Measurements from ENCODE around the gene ORM1.

ORM1 gene

DNA sequence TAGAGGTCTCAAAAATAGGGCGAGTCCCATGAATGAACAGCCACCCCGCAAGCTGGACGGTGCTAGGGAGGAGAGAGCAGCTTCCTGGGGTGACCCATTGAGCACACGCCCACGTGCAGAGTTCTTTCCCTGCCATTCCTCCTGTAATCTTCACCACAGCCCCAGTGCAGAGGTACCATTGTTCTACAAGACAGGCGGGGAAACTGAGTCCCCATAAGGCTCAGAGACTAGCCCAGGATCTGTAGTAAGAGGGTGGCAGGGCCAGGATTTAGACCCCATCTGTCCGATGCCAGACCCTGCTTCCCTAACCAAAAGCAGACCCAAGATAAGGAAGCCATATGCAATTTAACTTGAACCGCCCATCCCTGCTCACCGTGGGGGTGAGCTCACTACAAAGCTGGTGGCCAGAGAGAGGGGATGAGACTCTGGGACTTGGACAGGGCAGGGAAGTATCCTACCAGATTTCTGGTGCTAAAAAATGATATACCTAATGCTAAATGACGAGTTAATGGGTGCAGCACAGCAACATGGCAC, 36.7 kb upstream of the ORM1 start:
- intact Hi-C loops (cut with DNase I) = no loop called here
- peak in 4 of 10 donors; percentile 2 to 62 (median 26) for DNase-seq

DNA sequence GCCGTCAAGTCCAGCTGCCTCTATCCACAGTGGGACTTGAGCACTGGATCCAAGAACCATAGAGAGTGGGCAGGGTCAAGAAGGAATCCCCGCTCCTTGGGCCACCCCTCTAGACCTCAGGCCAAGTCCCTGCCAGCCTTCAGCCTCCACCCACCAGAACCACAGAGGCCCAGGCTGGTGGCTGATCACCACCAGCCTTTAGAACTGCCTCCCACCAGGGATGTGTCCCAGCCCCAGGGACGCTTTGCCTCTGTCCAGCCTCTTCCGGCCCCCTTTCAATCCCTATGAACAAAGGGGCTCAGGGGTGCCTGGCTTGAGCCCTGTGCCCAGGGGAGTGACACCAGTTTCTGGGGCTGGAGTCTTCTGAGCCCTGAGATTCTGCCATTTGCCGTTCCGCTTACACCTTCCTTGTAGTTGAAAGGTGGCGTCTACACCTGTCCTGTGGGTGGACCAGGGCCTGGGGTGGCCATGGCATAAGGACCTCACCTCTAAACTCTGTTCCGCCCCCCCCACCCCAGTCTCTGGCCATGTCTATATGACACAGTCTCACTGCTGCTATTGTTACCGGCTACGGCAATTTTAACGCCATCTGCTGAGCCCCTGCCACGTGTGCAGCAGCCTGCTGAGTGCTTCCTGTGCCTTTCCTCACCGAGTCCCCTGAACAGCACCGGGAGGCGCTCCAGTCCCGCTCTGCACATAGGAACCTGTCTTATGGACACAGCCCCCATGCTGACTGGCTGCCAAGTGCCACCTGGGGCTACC, 35.7 kb upstream of the ORM1 start:
- DNase-seq = peak in 5 of 10 donors; percentile 7 to 77 (median 52)
- intact Hi-C loops (cut with DNase I) = no loop called here

DNA sequence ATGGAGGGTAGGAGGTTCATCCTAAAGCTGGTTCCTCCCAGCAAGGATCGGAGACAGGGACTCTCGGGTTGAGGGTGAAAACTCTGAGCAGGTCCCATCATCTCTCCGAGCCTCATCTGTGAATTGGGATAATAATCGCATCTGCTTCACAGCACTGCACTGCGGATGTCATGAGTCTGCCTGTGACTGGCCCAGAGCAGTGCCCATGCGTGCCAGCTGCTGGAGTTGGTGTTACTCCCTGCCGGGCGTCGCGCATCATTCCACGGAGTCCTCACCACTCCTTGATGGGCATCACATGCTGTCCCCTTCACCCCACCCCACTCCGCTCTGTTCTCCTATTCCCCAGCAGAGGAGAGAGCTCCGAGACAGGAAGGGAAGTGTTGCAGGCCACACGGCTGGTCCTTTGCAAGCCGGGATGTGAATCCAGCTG, 35.1 kb upstream of the ORM1 start:
- intact Hi-C loops (cut with DNase I) = no loop called here
- DNase-seq = peak in 5 of 10 donors; percentile 5 to 82 (median 51)

DNA sequence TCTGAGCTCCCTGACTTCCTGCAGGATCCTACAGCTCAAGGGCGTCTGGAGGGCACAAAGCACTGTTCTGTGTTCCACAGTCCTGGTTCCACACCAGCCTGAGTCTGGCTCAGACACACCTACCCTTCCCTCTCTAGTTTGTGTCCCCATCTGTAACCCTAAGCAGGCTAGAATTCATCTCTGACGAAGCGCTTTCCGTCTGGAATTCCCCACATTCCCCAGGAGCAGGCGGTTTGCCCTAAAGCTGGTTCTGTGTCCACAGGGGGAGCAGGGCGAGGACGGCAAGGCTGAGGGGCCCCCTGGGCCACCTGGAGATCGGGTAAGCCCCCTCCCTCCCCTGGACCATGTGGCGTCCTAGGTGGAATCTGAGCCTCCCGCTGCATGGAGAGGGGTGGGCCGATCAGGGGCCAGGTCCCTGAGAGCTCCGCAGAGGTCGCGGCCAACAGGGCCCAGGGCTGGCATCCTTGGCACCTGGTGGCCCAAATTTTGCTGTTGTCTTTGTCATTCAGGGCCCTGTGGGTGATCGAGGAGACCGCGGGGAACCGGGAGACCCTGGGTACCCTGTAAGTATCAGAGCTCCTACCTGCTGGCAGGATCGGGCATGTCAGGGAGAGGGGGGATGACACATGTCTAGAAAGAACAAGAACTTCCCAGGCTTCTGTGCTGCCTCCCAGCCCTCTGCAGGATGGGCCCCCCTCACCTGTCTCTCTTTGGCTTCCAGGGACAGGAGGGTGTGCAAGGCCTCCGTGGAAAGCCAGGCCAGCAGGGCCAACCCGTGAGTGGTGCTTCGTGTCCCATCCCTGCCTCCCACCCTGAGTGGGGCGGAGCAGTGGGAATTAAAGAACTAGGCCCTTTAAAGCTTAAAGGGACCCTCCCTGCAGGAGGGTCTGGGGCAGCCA, 34.5 kb upstream of the ORM1 start:
- intact Hi-C loops (cut with DNase I) = no loop called here
- peak in 5 of 10 donors; percentile 5 to 64 (median 39) for DNase-seq

DNA sequence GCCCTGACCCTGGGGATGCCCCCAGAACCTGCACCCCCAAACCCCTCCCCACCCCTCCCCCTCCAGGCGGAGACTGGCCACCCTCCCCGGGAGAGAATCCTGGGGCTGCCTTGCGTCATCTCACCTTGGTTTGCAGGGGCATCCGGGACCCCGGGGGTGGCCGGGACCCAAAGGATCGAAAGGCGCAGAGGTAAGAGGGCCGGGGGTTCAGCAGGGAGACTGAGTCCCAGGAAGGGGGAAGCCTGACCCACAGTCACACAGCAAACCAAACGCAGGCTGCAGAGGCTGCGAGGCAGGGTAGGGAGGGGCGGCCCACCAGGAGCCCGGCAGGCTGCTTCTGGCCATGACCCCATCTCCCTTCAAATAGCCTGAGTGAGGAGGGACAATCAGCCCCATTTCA, 33.8 kb upstream of the ORM1 start:
- DNase-seq = peak in 5 of 10 donors; percentile 5 to 62 (median 53)
- intact Hi-C loops (cut with DNase I) = no loop called here

DNA sequence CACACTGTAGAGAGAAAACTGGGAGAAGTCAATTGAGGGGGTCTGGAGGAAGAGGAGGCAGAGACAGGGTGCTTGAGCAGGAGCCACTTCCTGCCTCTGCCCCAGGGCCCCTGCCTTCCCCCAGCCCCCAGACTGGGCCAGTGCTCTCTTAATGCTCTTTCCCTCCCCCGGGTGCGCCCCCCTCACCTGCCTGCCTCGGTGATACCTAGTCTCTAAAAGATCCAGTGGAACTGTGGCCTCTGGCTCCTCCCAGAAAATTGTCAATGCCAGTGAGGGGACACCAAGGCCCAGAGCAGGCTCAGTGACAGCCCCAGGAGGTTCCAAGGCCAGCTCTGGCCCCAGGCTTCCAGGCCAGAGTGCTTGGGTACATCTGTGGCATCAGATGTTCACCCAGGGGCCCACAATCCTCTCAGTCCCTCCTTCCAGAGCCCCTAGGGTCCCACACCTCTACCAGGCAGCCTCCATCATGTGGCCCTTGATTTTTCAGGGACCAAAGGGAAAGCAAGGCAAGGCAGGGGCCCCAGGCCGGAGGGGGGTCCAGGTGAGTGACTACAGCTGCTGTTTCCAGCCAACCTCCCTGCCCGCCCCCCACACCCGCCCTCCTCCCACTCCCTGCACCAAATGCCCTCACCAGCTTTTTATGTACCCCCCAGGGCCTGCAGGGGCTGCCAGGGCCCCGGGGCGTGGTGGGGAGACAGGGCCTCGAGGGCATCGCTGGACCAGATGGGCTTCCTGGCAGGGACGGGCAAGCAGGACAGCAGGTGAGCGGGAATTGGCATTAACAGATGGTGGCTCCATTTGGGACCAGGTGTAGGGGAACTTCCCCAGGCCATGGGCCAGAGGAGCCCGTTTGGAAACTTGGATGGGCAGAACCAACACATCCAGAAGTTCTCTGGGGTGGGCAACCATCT, 33.1 kb upstream of the ORM1 start:
- peak in 4 of 10 donors; percentile 1 to 72 (median 40) for DNase-seq
- intact Hi-C loops (cut with DNase I) = loop anchor here (2.0 kb wide), 1 partner anchor 181 kb away; no protein-coding TSS in a partner anchor

DNA sequence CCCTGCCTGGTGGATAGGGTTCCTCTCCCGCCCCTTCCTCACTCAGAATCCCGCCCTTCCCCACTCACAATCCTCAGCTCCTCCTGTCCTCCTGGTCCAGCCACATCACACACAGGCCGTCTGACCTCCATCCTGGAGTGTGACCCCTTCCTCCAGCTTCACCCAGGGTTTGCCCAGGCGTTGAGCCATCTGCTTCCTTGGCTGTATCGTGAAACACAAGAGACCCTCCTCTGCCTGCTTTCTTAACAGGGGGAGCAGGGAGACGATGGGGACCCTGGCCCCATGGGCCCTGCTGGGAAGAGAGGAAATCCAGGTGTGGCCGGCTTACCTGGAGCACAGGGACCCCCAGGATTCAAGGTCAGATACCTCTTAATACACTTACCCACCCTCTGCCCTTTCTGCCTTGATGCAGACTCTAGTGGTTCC, 32.3 kb upstream of the ORM1 start:
- peak in 4 of 10 donors; percentile 8 to 74 (median 23) for DNase-seq
- intact Hi-C loops (cut with DNase I) = loop anchor here (2.0 kb wide), 1 partner anchor 182 kb away; no protein-coding TSS in a partner anchor

DNA sequence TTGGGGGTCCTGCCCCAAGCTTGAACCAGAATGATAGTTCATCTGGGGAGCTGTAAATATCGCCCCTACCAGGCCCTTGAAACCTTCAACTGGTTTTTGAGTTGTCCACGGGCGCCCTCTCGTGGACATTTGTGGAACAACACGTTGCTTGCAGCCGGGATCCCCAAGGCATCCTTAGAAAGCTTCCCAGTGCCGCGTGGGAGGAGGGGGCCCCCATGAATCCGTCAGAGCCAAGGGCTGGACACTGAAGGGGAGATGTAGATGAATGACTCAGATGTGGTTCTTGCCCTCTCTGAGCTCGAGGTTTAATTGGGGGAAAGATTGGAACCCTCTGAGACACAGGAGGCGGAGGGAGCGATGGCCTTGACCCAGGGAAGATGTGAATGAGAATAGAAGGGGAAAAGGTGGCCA, 31.8 kb upstream of the ORM1 start:
- intact Hi-C loops (cut with DNase I) = loop anchor here (1.0 to 2.0 kb wide), 3 partner anchors 136 to 209 kb away; partner anchors contain the start of gene COL27A1
- DNase-seq = peak; percentile 44 to 96 (median 78)

DNA sequence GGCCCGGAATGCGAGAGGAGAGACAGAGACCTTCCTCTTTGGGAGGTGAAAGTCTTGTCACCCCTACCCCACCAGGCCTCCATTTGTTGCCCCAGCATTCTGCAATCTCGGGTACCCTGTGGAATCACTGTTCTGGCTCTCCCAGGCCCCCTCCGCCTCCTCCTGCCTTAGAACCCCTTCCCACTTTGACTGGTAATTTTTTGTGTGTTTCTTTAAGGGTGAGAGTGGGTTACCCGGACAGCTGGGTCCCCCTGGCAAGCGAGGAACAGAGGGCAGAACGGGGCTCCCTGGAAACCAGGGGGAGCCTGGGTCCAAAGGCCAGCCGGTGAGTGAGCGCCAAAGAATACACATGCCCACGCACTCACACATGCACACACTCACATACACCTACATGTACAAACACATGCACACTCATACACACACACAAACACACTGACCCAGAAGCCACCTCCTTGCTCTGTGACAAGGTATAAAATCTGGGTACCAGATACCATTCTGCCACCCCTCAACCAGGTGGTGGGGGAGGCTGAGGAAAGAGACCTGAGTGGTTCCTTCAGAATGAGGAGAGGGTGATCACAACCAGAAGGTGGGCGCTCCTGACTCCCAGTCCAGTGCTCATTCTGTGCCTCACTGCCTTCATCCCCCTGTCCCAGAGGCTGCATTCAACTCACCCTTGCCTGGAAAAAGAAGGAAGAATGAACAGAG, 30.9 kb upstream of the ORM1 start:
- DNase-seq = peak in 3 of 10 donors; percentile 21 to 37 (median 31)
- intact Hi-C loops (cut with DNase I) = loop anchor here (1.0 to 2.0 kb wide), 3 partner anchors 137 to 210 kb away; partner anchors contain the start of gene COL27A1

DNA sequence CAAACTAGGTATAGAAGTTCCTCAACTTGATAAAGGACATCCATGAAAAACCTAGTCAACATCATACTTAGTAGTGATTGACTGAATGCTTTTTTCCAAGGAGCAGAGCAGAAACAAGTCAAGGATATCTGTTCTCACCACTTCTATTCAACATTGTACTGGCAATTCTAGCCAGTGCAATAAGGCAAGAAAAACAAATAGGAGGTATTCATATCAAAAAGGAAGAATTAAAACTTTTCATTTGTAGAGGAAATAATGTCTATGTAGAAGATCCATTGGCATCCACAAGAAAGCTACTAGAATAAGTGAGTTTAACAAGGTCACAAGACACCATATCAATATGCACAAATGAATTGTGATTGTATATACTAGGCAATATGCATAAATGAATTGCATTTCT, 28.2 kb upstream of the ORM1 start:
- intact Hi-C loops (cut with DNase I) = no loop called here
- DNase-seq = no peak

DNA sequence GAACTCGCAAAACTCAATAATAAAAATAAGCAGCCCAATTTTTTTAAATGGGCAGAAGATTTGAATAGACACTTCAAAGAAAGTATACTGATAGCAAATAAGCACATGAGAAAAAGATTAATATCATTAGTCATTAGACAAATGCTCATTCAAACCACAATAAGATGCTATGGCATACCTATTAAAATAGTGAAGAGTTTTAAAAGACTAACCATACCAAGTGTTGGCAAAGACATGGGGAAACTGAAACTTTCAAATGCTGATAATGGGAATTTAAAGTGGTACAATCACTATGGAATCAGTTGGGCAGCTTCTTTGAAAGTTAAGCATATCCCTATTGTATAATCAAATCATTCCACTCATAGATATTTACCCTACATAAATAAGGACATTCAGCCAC, 26.6 kb upstream of the ORM1 start:
- intact Hi-C loops (cut with DNase I) = no loop called here

DNA sequence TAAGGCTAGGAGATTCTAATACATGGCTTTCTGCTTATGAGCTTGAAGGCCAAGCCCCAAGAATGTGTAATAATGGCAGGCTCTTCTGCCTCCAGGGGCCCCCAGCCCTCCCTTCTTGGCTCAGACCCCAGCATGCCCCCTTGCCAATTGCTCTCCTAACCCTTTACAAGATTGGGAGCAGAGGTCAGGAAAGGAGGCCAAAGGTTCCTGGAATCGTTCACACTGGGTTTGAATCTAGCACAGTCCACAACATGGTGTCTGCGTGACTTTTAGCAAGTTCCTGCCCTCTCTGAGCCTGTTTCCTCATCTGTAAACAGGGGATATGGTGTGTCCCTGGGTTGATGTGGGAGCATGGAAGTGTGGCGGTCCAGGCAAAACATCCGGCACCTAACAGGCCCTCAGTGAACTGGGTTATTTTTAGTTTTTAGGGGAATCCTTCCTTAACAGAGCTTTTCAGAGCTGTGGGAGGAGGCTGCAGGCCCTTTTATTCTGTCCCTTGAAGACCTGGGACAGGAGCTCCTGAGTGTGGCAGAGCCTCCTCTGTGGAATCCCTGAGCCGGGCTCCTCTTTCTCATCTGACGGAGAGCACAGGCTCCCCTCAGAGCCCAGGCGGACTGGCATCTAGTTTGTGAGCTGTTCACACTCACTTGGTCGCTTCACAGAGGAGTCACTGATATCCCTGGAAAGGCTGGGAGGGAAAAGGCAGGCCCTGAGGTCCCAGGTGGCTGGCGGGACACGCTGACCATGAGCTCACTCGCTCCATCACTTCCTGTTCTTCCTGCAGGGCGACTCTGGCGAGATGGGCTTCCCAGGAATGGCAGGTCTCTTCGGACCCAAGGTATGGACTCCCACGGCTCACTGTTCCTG, 23.4 kb upstream of the ORM1 start:
- intact Hi-C loops (cut with DNase I) = loop anchor here (5.0 kb wide), 1 partner anchor 492 kb away; no protein-coding TSS in a partner anchor
- peak in 2 of 10 donors; percentile 26 to 42 for DNase-seq

More for the DNA sequence above, 26.6 kb upstream of the ORM1 start:
- DNase-seq = no peak

DNA sequence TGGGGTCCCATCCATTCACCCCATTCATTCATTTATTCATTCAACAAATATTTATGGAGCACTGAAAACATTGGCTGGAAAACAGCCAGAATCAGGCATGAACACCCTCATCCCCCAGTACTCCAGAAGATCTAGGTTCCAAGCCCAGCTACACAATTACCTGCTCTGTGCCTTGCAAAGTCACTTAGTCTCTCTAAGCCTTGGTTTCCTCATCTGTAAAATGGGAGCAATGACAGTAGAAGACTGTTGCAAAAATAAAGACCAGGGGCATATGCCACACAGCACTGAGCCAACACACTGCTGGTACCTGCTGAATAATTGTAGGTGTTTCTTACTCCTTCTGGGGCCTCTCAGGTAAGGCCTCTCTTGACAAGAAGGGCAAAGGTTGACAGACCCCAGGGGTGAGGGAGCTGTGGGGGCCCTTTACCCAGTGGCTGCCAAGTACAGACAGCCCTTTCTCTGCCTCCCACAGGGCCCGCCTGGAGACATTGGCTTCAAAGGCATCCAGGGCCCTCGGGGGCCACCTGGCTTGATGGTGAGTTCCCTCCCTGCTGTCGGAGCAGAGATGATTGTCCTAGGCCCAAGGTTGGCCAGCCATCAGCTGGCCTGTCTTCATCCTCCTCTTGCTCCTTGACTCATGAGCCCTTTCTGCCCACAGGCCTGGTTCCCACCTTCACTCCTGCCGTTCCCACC, 22.6 kb upstream of the ORM1 start:
- peak in 2 of 10 donors; percentile 49 to 80 for DNase-seq
- intact Hi-C loops (cut with DNase I) = loop anchor here (5.0 kb wide), 1 partner anchor 493 kb away; no protein-coding TSS in a partner anchor

DNA sequence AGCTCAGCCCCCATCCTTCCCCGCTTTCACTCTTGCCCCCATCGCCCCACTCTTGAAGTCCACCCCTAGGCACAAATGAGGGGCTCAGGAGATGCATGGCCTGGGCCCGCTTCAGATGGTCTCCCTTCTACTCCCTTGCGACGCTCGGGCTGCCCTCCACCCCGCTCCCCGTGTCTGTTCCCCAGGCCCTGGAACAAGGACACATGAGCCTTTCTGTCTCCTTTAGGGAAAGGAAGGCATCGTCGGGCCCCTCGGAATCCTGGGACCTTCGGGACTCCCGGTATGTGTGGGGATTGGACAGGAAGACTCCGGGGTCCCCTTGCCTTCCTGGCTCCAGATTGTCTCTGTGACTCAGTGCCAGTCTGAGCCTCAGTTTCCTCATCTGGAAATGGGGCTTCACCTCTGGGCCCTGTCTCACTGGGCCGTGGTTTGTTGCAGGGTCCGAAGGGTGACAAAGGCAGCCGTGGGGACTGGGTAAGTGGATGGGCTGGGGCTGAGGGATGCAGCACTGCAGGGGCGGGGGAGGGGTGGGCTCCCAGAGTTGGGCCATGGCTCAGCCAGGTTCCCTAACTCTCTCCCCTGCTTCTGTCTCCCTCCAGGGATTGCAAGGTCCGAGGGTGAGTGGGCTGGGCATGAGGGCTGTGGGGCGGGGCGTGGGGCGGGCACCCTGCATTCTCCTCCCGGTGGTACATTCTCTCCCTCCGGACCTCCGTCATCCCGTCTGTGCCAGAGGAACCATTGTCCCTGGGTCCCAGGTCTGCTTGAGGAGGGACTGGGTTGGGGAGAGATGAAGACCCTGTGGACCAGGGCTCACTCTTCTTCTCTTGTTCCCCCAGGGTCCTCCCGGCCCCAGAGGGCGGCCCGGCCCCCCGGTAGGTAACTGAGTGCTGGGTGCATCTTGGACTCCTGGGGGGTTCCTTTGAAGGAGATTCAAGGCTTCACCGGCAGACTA, 21.8 kb upstream of the ORM1 start:
- DNase-seq = peak in 2 of 10 donors; percentile 40 to 49
- intact Hi-C loops (cut with DNase I) = loop anchor here (5.0 kb wide), 1 partner anchor 494 kb away; no protein-coding TSS in a partner anchor

DNA sequence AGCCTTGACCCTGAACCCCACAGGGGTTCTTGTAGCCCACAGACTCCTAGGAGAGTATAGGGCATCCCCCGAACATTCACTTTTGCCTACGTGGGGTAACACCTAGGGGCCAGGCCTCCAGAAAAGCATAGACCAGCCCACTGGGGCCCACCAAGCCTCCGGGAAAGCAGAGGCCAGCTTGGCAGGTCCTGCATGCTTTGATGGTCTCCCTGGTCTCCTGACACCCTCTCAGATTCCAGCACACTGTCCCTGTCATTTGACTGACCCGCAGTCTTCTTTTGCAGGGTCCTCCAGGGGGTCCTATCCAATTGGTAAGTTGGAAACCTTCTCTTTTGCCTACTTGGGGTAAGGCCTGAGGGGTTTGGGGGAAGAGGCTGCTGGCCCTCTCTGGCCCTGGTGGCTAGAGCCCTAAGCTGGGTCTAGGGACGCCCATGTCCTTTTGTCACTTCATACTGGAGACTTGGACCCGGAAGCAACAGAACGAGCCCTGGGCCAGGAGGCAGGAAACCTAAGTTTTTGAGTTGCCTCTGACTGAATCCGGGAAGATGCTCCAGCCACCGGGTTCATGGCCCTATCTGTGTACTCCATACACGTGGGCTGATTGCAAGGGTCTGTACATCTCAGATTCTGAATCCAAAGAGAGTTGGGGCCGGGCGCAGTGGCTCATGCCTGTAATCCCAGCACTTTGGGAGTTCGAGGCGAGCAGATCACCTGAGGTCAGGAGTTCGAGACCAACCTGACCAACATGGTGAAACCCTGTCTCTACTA, 20.9 kb upstream of the ORM1 start:
- peak in 2 of 10 donors; percentile 46 to 53 for DNase-seq
- intact Hi-C loops (cut with DNase I) = loop anchor here (5.0 kb wide), 1 partner anchor 495 kb away; no protein-coding TSS in a partner anchor
